GM12878 (cell line): ENCODE measurements around the gene GPATCH2L. TPM values are rescaled to one million over a fixed set of nuclear protein-coding genes. Genes with fewer than 3 reads are reported as not detected.

Experiments used
- ATAC-seq: fragments of 200-7000 bp; cut with Tn5 transposase; 3 replicates; pipeline ENCODE4 v1.9.1; 2020; ENCODE audit warnings: mild to moderate bottlenecking, moderate library complexity
- BruUV-seq: library from RNA; stranded (reverse); fragments of 400-500 nt; replicated peaks from 2 replicates; lab custom pipeline; 2021; lab: Mats Ljungman, UMichigan
- CTCF ChIA-PET: fragments of 300-600 bp; sonication (Branson Sonifier 250); formaldehyde crosslinking; extraction: SDS; loops from one replicate; lab custom pipeline; 2021; ENCODE audit warnings: inconsistent platforms; lab: Yijun Ruan, JAX
- POLR2A ChIA-PET: fragments of 350-600 bp; formaldehyde crosslinking; extraction: SDS; loops from one replicate; lab custom pipeline; 2021; ENCODE audit warnings: inconsistent platforms; lab: Charles Lee
- RAD21 ChIA-PET: fragments of 300-600 bp; sonication (Branson Sonifier 250); formaldehyde crosslinking; loops from one replicate; lab custom pipeline; 2023; ENCODE audit warnings: antibody characterized with exemption; ENCODE audit not compliant: unreplicated experiment; lab: Charles Lee
- SMC1A ChIA-PET: fragments of 300-600 bp; sonication (Branson Sonifier 250); formaldehyde crosslinking; loops from one replicate; lab custom pipeline; 2023; ENCODE audit not compliant: unreplicated experiment, uncharacterized antibody; lab: Charles Lee
- DNase-seq: peaks from one replicate; pipeline ENCODE4 v3.0.0-alpha.2; 2011; ENCODE audit warnings: low read depth, low spot score
- FAIRE-seq: peaks from 3 replicates; lab custom pipeline; 2011; peaks lifted over from hg19 to GRCh38; lab: Jason Lieb, UNC
- H2AFZ ChIP-seq: 2 replicates; pipeline ENCODE4 v1.6.0; 2011; ENCODE audit warnings: low read depth, low read length, control low read depth; ENCODE audit not compliant: control insufficient read depth
- H3K27ac ChIP-seq: 2 replicates; pipeline ENCODE4 v1.5.1; 2011; ENCODE audit warnings: control low read depth; ENCODE audit not compliant: control insufficient read depth, insufficient read depth
- H3K27me3 ChIP-seq, 2 experiments: replicated peaks in 1 of 2; 2 replicates each; pipeline versions ENCODE4 v1.6.0 to v1.6.1; 2011; ENCODE audit warnings: low read length in 1 of 2; ENCODE audit not compliant: control insufficient read depth in 2 of 2, insufficient read depth in 2 of 2
- H3K36me3 ChIP-seq, 2 experiments: 2 replicates each; pipeline ENCODE4 v1.5.1; 2011; ENCODE audit warnings: low read length in 1 of 2; ENCODE audit not compliant: control insufficient read depth in 2 of 2, insufficient read depth in 2 of 2
- H3K4me1 ChIP-seq: 2 replicates; pipeline ENCODE4 v1.6.1; 2011; ENCODE audit warnings: mild to moderate bottlenecking, low read length, moderate library complexity, mixed read lengths; ENCODE audit not compliant: control insufficient read depth, insufficient read depth
- H3K4me2 ChIP-seq: 2 replicates; pipeline ENCODE4 v1.6.0; 2011; ENCODE audit warnings: control low read depth; ENCODE audit not compliant: control insufficient read depth, insufficient read depth
- H3K4me3 ChIP-seq: fragments of 200-600 bp; sonication (generic); 2 replicates; pipeline ENCODE4 v1.5.1; 2016
- H3K79me2 ChIP-seq: 2 replicates; pipeline ENCODE4 v1.6.0; 2011; ENCODE audit warnings: low read length; ENCODE audit not compliant: control insufficient read depth, insufficient read depth
- H3K9ac ChIP-seq: 2 replicates; pipeline ENCODE4 v1.8.0; 2011; ENCODE audit warnings: low read length, control low read depth, mixed read lengths; ENCODE audit not compliant: control insufficient read depth, insufficient read depth
- H3K9me3 ChIP-seq: replicated peaks from 3 replicates; pipeline ENCODE4 v1.5.1; 2011; ENCODE audit warnings: mild to moderate bottlenecking, low read length; ENCODE audit not compliant: control insufficient read depth, insufficient read depth
- H4K20me1 ChIP-seq: 2 replicates; pipeline ENCODE4 v1.6.0; 2011; ENCODE audit not compliant: control insufficient read depth, insufficient read depth
- ETV6 ChIP-seq, 2 experiments: fragments of 450-650 bp in 1 of 2; IDR thresholded peaks in 1 of 2; conservative IDR thresholded peaks in 1 of 2; 2 replicates each; pipeline ENCODE4 v1.6.1; 2014; ENCODE audit warnings: antibody characterized with exemption in 1 of 2, borderline replicate concordance in 1 of 2, low read depth in 1 of 2, mild to moderate bottlenecking in 1 of 2, moderate library complexity in 1 of 2
- JUNB ChIP-seq: IDR thresholded peaks from 2 replicates; pipeline ENCODE4 v1.6.1; 2016; ENCODE audit warnings: antibody characterized with exemption, mild to moderate bottlenecking
- RBBP5 ChIP-seq: fragments of 200-600 bp; sonication (generic); conservative IDR thresholded peaks from 2 replicates; pipeline ENCODE4 v1.6.1; 2016
- RUNX3 ChIP-seq: IDR thresholded peaks from 2 replicates; pipeline ENCODE4 v1.6.1; 2012; ENCODE audit warnings: low read length, inconsistent platforms
- WGBS: methylation state at CpG from one replicate; pipeline ENCODE4 v1.1.6; 2016; ENCODE audit warnings: low lambda C conversion rate; ENCODE audit not compliant: insufficient replicate concordance, insufficient coverage; ENCODE audit errors: missing lambda C conversion rate; 5-methylcytosine and 5-hydroxymethylcytosine counted together
- in situ Hi-C: fragments of 300-500 bp; cut with MboI; formaldehyde crosslinking; loops from 9 replicates; pipeline ENCODE4 v1.14.3; 2018; ENCODE audit warnings: mixed read lengths
- intact Hi-C: fragments of 100-400 bp; cut with micrococcal nuclease; formaldehyde crosslinking; loops from one replicate; pipeline ENCODE4 v1.14.2; 2022; ENCODE audit not compliant: unreplicated experiment
- polyA plus RNA-seq, 11 experiments: library from polyadenylated mRNA; depleted of rRNA in 4 of 11; unstranded in 6 of 11; stranded (reverse) in 5 of 11; fragments of >200 nt; fragmentation: Nextera tagmentation in 4 of 11; fragmentation: Illumina TruSeq in 1 of 11; extraction: Ambion mirVana in 4 of 11; extraction: Trizol in 1 of 11; gene quantifications; 1 replicate in 1 of 11; 2 replicates in 10 of 11; pipeline versions ENCODE4 v1.2.1 to v1.2.3, GENCODE V29; 2011 to 2016; ENCODE audit warnings: inconsistent platforms in 2 of 11, missing spikeins in 2 of 11, low read depth in 1 of 11
- total RNA-seq, 4 experiments: library from RNA; depleted of rRNA in 3 of 4; stranded (reverse); fragments of >200 nt in 3 of 4; fragmentation: Illumina TruSeq in 1 of 4; extraction: Trizol in 1 of 4; gene quantifications; 2 replicates each; pipeline versions ENCODE4 v1.2.1 to v1.2.3, GENCODE V29; 2013 to 2021
- TF ChIP-seq, protein P1 (sequence below): fragments of 450-650 bp; IDR thresholded peaks from 2 replicates; pipeline ENCODE4 v1.6.1; 2014; ENCODE audit warnings: mild to moderate bottlenecking
- TF ChIP-seq, protein P2 (sequence below): IDR thresholded peaks from 2 replicates; pipeline ENCODE4 v1.6.1; 2012; ENCODE audit warnings: improper control_type of control experiment, low read depth, low read length; ENCODE audit not compliant: insufficient replicate concordance
- TF ChIP-seq, protein P3 (sequence below): fragments of 450-650 bp; IDR thresholded peaks from 2 replicates; pipeline ENCODE4 v1.6.1; 2016; ENCODE audit warnings: mild to moderate bottlenecking

Gene GPATCH2L
- total and polyA plus RNA-seq, 10 of the 15 experiments (the other 5 are each of a cell fraction or from before 2014, with no cell fraction given), result 9.1 to 50.9 (median 24.4) TPM

DNA sequence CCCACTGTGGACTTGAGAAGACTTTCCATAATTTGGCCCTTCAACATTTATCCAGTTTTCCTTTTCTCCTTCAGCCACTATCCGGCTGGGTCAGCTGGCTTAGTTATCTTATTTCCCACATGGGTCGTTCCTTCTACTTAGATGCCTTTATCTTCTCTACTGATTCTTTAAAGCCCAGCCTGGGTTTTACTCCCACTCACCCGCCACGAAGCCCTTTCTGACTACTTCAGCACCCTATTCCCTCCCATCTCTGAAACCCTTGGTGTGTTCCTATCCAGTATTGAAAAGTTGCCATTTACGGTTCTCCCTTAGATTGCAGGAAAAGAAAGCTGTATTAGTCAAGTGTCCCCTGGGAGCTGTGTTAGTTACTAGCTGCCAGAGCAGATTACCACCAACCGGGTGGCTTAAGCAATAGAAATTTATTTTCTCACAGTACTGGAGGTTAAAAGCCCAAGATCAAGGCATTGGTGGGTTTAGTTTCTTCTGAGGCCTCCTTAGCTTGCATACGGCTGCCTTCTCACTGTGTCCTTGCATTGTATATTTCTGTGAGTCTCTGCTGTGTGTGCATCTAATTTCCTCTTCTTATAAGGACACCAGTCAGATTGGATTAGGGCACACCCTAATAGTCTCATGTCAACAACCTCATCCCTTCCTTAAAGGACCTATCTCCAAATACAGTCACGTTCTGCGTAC is 105.5 kb downstream of the GPATCH2L start (continued):
- TF ChIP-seq, protein P1, sequence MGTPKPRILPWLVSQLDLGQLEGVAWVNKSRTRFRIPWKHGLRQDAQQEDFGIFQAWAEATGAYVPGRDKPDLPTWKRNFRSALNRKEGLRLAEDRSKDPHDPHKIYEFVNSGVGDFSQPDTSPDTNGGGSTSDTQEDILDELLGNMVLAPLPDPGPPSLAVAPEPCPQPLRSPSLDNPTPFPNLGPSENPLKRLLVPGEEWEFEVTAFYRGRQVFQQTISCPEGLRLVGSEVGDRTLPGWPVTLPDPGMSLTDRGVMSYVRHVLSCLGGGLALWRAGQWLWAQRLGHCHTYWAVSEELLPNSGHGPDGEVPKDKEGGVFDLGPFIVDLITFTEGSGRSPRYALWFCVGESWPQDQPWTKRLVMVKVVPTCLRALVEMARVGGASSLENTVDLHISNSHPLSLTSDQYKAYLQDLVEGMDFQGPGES, result no peak
- TF ChIP-seq RUNX3, result no peak
- TF ChIP-seq, protein P2, sequence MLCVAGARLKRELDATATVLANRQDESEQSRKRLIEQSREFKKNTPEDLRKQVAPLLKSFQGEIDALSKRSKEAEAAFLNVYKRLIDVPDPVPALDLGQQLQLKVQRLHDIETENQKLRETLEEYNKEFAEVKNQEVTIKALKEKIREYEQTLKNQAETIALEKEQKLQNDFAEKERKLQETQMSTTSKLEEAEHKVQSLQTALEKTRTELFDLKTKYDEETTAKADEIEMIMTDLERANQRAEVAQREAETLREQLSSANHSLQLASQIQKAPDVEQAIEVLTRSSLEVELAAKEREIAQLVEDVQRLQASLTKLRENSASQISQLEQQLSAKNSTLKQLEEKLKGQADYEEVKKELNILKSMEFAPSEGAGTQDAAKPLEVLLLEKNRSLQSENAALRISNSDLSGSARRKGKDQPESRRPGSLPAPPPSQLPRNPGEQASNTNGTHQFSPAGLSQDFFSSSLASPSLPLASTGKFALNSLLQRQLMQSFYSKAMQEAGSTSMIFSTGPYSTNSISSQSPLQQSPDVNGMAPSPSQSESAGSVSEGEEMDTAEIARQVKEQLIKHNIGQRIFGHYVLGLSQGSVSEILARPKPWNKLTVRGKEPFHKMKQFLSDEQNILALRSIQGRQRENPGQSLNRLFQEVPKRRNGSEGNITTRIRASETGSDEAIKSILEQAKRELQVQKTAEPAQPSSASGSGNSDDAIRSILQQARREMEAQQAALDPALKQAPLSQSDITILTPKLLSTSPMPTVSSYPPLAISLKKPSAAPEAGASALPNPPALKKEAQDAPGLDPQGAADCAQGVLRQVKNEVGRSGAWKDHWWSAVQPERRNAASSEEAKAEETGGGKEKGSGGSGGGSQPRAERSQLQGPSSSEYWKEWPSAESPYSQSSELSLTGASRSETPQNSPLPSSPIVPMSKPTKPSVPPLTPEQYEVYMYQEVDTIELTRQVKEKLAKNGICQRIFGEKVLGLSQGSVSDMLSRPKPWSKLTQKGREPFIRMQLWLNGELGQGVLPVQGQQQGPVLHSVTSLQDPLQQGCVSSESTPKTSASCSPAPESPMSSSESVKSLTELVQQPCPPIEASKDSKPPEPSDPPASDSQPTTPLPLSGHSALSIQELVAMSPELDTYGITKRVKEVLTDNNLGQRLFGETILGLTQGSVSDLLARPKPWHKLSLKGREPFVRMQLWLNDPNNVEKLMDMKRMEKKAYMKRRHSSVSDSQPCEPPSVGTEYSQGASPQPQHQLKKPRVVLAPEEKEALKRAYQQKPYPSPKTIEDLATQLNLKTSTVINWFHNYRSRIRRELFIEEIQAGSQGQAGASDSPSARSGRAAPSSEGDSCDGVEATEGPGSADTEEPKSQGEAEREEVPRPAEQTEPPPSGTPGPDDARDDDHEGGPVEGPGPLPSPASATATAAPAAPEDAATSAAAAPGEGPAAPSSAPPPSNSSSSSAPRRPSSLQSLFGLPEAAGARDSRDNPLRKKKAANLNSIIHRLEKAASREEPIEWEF, result no peak

DNA sequence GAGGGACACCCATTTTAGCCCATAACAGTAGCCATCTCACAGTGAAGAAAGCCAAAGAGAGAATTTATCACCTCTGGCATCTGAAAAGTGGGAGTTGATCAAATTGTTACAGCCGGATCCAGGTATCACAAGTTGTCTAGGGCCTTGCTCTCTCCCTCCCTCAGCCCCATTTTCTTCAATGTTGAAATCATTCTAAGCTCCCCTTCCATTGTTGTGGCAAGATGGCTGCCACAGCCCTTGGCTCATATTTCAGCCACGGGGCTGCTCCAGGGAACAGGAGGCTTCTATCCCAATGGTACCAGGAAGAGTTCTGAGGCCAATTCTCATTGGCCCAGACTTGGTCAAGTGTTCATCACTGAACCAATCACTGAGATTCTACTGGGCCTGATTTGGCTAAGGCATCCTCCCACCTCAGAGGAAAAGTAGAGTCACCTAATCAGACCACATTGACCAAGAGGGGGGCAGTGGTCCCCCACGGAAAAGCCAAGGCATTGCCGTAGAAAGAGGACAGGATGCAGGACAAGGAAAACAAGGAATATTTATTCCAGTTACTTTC is 106.2 kb downstream of the GPATCH2L start:
- FAIRE-seq (no peak), ATAC-seq (no peak), DNase-seq (no peak)
- H3K4me1 ChIP-seq, result 0 out of 2 replicates have a peak, but pooled peaks cover 9% of the 10 kb centered on the region
- no peaks in the 10 kb centered on the region for H4K20me1 ChIP-seq
- no peak overlapping the region for H3K4me3 ChIP-seq
- H2AFZ ChIP-seq, result no peak overlapping the region
- no peaks in the 10 kb centered on the region for H3K79me2 ChIP-seq
- in situ Hi-C loops (no loop called here), intact Hi-C loops (no loop called here)
- H3K9me3 ChIP-seq, result no peaks in the 10 kb centered on the region
- SMC1A ChIA-PET, result interaction anchor here (1.9 kb wide), 1 partner anchor 10 kb away, joined by 4 read pairs; no protein-coding TSS in a partner anchor
- CTCF ChIA-PET, result interaction anchor here (1.5 kb wide), 1 partner anchor 26 kb away, joined by 3 read pairs; no protein-coding TSS in a partner anchor
- TF ChIP-seq JUNB, result no peak
- TF ChIP-seq ETV6 (conservative IDR thresholded peaks at IDR 0.05 in 1 of 2, IDR thresholded peaks at IDR 0.05 in 1 of 2; ENCODE audit: borderline replicate concordance in 1 of 2, low read depth in 1 of 2), result no peak
- no peak for TF ChIP-seq RBBP5
- TF ChIP-seq, protein P3, sequence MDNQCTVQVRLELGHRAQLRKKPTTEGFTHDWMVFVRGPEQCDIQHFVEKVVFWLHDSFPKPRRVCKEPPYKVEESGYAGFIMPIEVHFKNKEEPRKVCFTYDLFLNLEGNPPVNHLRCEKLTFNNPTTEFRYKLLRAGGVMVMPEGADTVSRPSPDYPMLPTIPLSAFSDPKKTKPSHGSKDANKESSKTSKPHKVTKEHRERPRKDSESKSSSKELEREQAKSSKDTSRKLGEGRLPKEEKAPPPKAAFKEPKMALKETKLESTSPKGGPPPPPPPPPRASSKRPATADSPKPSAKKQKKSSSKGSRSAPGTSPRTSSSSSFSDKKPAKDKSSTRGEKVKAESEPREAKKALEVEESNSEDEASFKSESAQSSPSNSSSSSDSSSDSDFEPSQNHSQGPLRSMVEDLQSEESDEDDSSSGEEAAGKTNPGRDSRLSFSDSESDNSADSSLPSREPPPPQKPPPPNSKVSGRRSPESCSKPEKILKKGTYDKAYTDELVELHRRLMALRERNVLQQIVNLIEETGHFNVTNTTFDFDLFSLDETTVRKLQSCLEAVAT, result no peak
- 82% methylated on average over 4 of the region's 4 CpGs for WGBS
- no peaks in the 10 kb centered on the region for H3K27me3 ChIP-seq
- H3K27ac ChIP-seq, result no peak overlapping the region
- no peaks in the 10 kb centered on the region for H3K36me3 ChIP-seq
- no peak overlapping the region for H3K9ac ChIP-seq
- BruUV-seq, result no TSS peak
- POLR2A ChIA-PET, result no interaction called here
- RAD21 ChIA-PET, result no interaction called here
- H3K4me2 ChIP-seq, result no peak overlapping the region
